Fibroblast of lung (primary cell): ENCODE results near the gene CAPN2.

Source experiments
- EZH2 ChIP-seq: IDR thresholded peaks from 2 replicates; pipeline ENCODE4 v1.5.1; 2012; ENCODE audit warnings: low read length, control low read depth, mild to moderate bottlenecking; ENCODE audit errors: missing control alignments
- TF ChIP-seq, protein P1 (sequence below), 2 donors: IDR thresholded peaks in 1 of 2; conservative IDR thresholded peaks in 1 of 2; 1 replicate in 1 of 2; 2 replicates in 1 of 2; pipeline ENCODE4 v1.5.1; 2011 to 2012; ENCODE audit warnings: low read length in 2 of 2, control low read depth in 1 of 2, inconsistent platforms in 1 of 2, low read depth in 1 of 2, mild to moderate bottlenecking in 1 of 2

DNA sequence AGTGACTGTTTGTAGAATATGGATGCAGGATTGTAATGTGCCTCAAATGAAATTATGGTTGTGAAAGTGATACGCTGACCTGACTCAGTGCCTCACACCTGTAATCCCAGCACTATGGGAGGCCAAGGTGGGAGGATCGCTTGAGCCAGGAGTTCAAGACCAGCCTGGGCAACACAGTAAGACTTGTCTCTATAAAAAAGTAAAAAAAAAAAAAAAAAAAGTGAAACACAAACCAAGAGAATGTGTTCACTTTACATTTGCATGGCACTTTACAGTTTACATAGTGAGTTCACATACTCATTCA is 2.0 kb downstream of the CAPN2 start:
- TF ChIP-seq, protein P1, sequence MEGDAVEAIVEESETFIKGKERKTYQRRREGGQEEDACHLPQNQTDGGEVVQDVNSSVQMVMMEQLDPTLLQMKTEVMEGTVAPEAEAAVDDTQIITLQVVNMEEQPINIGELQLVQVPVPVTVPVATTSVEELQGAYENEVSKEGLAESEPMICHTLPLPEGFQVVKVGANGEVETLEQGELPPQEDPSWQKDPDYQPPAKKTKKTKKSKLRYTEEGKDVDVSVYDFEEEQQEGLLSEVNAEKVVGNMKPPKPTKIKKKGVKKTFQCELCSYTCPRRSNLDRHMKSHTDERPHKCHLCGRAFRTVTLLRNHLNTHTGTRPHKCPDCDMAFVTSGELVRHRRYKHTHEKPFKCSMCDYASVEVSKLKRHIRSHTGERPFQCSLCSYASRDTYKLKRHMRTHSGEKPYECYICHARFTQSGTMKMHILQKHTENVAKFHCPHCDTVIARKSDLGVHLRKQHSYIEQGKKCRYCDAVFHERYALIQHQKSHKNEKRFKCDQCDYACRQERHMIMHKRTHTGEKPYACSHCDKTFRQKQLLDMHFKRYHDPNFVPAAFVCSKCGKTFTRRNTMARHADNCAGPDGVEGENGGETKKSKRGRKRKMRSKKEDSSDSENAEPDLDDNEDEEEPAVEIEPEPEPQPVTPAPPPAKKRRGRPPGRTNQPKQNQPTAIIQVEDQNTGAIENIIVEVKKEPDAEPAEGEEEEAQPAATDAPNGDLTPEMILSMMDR (conservative IDR thresholded peaks at IDR 0.05 in 1 of 2, IDR thresholded peaks at IDR 0.05 in 1 of 2; ENCODE audit: low read depth in 1 of 2, low read length in 2 of 2), result no peak
- TF ChIP-seq EZH2, result no peak
